HG02798 (cell line): ENCODE data around the gene GXYLT2.
A peak's percentile ranks its signal among the peaks of the same experiment; 100 is the strongest.

ENCODE experiments used
- ATAC-seq: cut with Tn5 transposase; IDR thresholded peaks from one replicate; pipeline ENCODE4 v1.9.1; 2021; ENCODE audit warnings: mild to moderate bottlenecking; ENCODE audit not compliant: unreplicated experiment, poor library complexity

The GXYLT2 gene

DNA sequence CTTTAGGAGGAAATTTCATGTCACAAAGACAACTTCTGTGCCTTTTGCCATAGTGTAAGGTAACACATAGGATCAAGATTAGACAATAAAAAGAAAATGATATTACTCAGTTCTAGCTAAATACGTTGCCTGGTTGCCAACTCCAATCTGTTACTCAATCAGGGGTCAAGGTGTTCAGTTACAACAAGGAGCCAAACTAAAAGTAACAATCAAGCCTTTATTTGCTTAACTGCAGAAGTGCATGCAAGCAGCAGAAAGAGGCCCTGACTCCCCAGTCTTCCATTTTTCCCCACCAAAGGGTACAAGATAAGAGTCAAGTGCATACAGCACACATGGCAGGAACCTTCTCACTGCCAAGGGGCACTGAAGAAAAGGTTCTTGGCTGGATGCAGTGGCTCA is 80.4 kb downstream of the GXYLT2 start:
- ATAC-seq: no peak

DNA sequence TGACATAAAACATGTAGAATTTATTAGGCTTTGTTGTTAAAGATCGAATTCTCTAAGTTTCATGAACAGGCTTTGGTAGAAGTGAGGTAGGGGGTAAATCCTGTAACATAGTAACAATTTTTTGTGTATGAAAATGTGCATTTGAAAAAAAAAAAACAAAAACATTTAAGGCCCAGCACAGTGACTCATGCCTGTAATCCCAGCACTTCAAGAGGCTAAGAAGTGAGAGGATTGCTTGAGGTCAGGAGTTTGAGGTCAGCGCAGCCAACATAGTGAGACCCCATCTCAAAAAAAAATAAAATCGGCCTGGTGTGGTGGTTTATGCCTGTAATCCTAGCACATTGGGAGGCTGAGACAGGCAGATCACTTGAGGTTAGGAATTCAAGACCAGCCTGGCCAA is 81.9 kb downstream of the GXYLT2 start:
- ATAC-seq: no peak

DNA sequence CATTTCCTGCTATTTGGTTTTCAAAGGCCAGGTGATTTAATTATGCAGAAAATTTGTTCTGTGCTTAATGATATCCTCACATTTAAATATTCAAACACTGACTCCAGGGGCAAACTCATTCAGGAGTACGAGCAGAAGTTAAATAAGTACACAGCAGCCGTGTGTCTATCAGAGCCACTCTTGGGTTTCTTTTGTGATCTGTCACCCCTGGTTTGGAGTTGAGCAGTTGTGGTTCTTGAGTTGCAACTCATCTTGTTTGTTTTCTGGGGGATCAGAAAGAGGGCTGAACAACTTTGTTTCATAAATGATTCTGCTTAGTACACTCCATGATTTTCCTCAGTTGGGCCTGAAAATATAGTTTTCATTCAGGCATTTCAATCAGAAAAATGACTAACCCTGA is 83.1 kb downstream of the GXYLT2 start:
- ATAC-seq: no peak

DNA sequence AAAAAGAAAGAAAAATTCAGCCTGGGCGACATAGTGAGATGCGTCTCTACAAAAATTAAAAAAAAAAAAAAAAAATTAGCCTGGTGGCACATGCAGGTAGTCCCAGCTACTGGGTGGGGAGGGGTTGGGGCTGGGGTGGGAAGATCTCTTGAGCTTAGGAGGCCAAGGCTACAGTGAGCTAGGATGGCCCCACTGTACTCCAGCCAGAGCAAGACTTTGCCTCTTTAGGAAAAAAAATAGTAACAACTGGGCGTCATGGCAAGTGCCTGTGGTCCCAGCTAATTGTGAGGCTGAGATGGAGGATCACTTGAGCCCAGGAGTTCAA is 84.8 kb downstream of the GXYLT2 start:
- no peak for ATAC-seq

DNA sequence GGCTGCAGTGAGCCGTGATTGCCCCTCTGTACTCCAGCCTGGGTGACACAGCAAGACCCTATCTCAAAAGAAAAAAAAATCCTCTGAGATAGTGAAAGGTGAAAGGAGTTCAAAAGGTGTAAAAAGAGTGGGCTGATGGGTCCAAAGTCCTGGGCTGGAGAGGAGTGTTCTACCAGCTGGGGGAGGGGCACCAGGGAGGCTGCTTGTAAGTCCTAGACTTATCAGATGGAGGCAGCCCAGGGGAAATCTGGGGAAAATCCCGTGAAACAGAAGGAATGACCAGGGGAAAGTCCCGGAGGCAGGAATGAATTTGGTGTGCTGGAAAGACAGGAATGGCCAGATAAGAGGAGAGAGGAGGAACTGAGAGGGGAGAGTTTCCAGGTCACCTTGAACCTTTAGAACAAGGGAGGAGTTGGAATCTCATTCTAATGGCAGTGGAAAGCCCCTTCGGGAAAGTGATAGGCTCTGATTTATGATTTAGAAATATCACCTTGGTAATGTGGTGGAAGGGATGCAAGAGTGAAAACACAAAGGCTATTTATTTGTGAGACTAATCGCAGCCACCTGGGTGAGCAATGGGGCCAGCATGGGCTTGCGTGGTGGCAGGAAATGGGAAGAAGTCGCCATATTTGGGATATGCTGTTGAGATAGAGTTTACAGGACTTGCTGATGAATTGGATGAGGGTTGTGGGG is 85.3 kb downstream of the GXYLT2 start:
- peak; percentile 42 for ATAC-seq

DNA sequence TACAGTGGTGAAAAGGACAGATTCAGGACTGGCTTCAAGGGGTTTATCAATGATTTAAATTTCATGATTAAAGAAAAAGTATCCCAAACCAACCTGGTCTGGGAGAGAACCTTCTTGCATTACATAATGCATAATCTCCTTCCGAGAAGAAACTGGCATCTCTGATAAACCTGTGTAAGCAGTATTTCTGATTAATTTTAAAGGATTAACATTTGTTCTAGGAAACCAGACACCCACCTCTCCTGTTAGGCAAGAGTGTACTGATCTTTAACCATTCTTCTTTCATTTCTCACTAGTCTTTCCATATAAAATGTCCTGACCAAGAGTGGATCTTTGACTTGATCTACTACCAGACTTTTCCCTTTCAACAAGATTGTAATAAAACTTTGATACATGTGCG is 85.9 kb downstream of the GXYLT2 start:
- ATAC-seq: no peak

DNA sequence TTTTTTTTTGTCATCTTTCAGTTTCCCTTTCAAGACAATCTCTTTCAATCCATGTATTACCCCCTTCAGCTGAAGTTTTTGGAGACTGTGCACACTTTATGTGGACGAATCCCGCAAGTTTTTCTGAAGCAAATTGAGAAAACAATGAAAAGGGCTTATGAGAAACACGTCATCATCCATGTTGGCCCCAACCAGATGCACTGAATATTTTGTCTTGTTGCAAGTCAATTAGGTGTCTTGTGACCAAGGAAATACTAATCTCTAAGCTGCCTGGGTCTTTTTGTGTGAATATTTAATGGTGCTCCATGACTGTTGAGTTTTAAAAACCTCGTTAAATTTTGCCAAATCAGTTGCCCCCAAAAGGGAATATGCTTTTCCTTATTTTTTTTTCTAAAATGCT is 87.1 kb downstream of the GXYLT2 start:
- ATAC-seq: no peak

DNA sequence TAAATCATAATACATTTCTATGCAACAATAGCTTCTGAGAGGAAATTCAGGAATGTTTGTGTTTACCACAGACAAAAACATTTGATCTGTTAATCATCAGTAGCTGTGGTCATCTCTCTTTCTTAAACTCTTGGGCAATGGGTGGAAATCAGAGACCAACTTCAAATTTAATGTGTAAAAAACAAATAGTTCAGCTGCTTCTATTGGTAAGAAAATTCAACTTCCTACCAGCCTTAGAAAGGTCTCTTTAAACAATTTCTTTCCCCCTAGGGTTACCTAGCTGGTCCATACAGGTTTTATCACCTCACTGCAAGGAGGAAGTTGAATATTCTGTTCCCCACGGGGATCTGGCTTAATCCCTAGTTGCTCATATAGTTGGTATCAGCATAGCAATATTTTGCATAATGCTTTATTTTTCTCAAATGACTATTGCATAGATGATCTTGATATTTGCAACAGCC is 88.5 kb downstream of the GXYLT2 start:
- ATAC-seq: no peak

DNA sequence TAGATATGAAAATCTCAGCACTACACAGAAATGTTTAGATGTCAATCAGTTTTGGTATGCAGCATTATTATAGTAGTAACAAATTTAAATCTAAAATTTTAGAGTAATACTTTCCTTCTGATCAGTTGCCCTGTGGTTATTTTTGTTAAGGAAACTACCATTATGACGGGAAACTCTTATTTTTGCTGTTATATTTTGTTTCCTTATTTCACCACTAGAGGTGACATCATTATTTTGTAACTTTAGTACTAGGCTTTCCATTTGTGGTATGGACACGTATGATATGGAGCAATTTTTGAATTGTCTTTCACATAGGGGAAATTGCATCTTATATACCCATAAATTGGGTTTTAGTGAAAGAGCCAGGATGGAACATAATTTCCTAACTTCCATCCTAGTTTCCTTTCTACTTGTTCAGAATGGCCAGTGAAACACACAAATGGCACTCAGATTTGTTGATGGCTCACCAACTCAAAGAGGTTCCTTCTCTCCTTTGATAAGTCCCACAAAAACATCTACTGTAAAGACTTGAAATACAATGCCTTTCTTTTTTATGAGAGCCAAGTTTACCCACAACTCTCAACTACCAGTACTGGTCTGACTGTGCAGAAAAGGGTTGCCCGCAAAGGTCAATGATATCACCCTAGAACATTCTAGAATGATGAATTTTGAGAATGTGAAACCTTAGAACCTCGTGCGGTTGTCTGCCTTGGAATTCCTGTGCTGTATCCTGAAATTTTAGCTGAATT is 89.4 kb downstream of the GXYLT2 start:
- peak; percentile 66 for ATAC-seq

DNA sequence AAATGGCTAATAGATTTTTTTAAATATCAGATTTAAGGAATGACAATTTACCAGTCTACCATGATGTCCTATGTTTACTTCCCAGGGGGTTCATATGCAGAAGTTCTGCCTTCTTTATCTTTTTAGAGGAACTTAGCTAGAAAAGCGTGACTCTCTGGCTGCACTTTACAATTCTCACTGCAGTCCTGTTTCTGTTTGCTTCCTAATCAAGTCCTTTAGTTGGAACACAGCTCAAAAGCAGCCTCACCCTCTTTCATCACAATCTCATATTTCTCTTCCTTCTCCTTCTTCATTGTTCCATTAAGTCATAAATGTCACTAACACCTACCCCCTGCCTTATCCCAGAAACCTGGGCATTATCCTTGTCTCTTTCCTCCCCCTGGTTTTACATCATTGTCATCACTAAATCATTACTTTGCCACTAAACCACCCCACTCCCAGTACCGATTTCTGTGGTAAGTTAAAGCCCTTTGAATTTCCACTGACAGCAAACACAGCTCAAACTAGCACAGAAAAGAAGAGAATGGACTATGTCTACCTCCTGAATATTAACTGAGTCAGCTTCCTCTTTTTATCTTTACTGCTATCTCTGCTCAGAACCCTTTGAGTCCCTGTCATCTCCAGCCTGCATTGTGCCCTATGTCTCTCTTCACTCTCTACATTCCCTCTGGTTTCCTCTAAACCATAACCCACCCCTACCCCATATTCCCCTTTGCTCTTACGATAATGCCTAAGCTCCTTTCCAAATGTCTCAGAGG is 94.9 kb downstream of the GXYLT2 start:
- no peak for ATAC-seq

DNA sequence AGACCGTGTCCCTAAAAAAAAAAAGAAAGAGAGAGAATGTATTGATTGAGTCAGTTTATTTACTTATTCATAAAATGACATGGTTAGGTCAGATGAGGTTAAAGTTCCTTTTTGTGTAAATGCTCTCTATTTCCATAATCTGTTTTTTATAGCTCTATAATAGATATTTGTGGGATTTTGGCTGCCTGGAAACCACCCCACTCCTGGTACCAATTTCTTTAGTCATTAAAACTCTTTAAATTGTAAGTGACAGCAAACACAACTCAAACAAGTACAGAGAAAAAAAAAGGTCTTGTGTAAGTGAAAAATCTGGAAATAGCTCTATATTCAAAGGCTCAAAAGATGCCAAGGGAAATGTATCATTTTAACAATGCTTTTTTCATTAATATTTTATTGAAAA is 97.7 kb downstream of the GXYLT2 start:
- no peak for ATAC-seq

DNA sequence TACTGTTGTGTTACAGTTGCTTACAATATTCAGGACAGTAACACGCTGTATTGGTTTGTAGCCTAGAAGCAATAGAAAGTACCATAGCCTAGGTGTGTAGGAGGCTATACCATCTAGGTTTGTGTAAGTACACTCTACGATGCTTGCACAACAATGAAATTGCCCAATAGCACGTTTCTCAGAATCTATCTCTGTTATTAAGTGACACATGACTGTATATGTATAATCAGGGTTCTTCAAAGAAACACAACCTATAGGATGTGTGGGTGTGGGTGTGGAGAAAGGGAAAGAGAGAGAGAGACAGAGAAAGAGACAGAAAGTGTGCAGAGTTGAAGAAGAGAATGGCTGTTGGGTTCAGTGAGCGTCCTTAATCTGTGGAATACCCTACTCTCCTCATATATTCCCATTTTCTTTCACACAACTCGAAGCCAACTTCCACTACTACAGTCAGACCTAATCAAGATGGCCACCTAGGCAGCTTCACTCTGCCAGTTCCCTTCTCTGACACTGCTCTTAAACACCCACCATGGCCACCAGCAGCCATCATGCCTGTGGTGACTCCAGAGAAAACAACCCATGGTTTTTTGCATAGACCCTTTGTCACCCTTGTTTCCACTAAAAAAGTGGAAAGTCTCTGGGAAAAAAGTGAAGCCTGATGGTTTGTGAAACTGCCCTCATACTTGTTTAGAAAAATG is 103.0 kb downstream of the GXYLT2 start:
- no peak for ATAC-seq

DNA sequence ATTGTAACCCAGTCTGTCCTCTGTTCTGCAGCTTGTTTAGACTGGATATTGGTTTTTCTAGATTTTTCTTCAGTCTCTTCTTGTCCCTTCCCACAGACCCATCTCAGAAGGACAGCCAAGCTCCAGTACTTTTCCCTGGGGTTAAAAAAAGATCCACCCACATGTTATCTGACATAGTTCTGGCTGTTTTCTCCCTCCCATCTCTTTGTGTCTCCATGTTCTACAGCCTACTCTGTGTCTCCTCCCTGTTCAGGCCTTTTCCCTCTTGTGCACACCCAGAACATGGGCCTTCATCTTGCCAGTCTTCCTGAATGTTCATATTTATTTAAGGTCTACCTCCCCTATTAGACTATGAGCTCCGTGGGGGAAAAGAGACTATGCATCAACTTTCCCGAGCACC is 103.7 kb downstream of the GXYLT2 start:
- no peak for ATAC-seq

DNA sequence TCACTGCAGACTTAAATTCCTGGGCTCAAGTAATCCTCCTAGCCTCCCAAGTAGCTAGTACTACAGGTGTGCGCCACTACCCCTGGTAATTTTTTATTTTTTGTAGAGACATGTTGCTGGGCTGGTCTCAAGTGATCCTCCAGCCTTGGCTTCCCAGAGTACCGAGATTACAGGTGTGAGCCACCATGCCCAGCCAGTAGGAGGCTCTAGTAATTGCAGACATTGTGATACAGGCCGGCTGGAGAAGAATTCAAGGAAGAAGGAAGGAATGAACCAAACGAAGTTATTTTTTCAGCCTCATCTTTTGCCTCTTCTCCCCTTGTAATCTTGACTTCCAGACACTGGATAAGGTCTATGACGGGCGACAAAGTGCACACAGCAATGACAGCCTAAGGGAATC is 105.5 kb downstream of the GXYLT2 start:
- ATAC-seq: no peak

DNA sequence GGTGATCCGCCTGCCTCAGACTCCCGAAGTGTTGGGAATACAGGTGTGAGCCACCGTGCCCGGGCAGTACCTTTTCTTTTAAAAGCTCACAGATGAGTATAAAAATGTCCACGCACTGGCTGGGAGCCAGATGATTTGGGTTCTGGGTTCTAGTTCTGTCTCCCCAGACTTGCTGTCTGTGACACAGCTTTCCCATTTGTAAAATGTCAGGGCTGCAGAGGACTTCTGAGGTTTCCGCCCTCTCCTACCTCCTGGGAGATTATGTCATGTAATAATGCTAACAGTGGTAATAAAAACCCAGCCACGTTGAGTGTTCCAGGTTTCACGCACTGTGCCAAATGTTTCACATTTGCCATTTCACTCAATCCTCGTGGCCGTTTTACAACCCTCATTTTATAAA is 107.5 kb downstream of the GXYLT2 start:
- no peak for ATAC-seq

DNA sequence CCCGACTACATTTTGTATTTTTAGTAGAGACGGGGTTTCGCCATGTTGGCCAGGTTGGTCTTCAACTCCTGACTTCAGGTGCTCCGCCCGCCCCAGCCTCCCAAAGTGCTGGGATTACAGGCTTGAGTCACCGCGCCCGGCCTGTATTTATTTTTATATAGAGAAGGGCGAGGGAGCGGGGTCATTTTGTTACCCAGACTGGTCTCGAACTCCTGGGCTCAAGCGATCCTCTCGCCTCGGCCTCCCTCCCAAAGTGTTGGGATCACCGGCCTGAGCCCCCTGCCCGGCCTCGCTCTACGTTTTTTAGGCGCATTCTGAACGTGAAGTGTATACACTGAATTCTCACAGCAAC is 108.3 kb downstream of the GXYLT2 start:
- ATAC-seq: no peak

DNA sequence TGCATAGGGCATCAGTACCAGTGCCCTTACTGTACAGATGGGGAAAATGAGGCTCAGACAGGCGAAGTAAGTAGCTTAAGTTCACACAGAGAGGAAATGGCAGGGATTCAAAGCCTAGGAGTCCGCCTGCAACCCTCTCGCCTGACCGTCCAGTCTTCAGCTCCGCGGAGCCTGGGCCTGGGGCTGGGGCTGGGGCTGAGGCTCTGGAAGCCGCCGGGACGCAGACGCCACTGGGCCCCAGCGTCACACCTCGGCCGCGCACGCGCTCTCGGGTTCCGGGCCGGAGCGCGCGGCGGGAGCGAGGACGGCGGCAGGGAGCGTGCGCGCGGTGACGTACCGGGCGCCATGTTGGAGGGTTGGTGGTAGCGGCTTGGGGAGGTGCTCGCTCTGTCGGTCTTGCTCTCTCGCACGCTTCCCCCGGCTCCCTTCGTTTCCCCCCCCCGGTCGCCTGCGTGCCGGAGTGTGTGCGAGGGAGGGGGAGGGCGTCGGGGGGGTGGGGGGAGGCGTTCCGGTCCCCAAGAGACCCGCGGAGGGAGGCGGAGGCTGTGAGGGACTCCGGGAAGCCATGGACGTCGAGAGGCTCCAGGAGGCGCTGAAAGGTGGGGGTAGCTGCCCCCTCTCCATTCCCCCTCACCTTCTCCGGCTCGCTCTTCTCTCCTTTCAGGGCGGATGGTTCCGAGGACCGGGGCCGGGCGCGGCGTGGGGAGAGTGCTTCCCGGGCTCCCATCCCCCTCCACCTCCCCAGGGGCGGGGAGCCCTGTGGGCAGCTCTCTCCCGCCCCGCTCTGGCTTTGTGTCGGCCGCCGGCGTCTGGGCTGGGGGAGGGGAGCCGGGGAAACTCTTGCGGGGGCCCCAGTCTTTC is 108.9 kb downstream of the GXYLT2 start, which contains the start of gene PPP4R2:
Gene PPP4R2 (plus strand): TSS at position 339 of the 861 bp plus-strand sequence. CDS start 227 bp downstream, at position 566.
- ATAC-seq: peak; percentile 95

DNA sequence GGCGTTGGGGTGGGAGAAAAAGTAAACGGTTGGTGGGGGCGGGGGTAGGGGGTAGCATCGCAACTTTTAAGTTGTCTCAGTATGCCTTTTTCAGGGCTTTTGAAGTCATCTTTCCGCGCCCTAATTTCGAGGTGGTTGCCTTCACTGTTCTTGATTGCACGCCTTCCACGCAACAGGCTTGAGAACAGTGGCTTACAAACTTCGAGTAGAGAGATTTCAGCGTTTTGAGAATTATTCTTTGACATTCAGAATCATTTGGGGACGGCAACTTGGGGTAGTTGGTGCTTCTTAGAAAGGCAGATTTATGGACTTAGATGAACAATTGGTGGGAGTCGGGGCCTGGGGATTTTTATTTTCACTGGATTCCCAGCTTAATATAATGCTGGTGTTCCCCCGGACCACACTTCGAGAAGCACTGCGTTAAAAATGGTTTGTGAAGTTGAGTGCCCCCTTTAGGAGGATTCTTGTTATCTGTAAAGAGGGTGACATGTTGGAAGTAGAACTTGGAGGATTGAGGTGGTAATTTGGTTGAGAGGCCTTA is 109.6 kb downstream of the GXYLT2 start:
- peak; percentile 27 for ATAC-seq

DNA sequence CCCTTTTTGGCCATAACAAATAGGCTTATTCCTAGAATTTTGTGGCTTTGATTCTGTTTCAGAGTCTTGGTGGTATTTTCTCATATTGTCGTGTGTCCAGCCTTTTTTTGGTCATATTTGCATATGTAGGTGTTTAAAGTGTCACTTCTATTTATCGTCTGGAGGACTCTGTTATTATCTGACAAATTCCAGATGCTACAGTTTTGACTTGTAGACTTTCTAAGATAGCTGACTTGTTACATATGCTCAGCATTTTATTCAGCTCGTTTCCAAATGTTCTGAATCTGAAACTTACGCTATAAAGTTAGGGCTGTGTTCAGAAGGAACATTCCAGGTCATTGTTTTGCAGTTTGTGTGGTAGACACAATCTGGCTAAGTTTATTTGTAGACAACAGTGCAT is 110.6 kb downstream of the GXYLT2 start:
- no peak for ATAC-seq

DNA sequence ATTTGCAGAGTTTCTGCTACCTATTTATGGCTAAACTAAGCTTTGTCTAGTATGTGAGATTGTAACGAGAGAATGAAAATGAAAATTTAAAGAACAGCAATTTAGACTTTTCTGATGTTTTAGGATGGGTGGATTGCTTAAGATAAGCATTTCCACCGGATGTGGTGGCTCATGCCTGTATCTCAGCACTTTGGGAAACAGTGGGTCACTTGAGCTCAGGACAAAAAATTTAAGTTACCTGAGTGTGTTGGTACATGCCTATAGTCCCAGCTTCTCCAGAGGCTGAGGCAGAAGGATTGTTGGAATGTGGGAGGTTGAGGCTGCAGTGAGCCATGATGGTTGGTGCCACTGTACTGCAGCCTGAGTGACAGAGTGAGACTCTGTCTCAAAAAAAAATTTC is 112.1 kb downstream of the GXYLT2 start:
- ATAC-seq: no peak
